ENCODE measurements around the gene MAP3K7.

MAP3K7 gene

DNA sequence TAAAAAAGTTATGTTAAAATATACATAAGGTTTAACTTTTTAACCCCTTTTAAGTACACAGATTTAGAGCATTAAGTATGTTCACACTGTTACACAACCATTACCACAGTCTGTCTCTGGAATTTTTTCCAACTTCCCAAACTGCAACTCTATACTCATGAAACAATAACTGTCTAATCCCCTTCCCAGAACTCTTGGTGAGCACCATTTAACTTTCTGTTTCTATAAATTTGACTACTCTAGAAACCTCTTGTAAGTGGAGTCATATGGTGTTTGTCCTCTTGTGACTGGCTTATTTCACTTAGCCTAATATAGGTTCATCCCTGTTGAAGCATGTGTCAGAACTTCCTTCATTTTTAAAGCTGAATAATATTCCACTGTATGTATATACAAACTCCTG is 98.1 kb downstream of the MAP3K7 start:
- TF ChIP-seq, protein P1, sequence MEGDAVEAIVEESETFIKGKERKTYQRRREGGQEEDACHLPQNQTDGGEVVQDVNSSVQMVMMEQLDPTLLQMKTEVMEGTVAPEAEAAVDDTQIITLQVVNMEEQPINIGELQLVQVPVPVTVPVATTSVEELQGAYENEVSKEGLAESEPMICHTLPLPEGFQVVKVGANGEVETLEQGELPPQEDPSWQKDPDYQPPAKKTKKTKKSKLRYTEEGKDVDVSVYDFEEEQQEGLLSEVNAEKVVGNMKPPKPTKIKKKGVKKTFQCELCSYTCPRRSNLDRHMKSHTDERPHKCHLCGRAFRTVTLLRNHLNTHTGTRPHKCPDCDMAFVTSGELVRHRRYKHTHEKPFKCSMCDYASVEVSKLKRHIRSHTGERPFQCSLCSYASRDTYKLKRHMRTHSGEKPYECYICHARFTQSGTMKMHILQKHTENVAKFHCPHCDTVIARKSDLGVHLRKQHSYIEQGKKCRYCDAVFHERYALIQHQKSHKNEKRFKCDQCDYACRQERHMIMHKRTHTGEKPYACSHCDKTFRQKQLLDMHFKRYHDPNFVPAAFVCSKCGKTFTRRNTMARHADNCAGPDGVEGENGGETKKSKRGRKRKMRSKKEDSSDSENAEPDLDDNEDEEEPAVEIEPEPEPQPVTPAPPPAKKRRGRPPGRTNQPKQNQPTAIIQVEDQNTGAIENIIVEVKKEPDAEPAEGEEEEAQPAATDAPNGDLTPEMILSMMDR (IDR thresholded peaks at IDR 0.05; ENCODE audit: insufficient read depth, low read depth, low read length, missing control alignments) = no peak
- no peak for DNase-seq (ENCODE audit: low read depth)
- H3K4me3 ChIP-seq (ENCODE audit: low read depth, low read length) = no peak overlapping the region

- TF ChIP-seq, protein P1 (IDR thresholded peaks at IDR 0.05; ENCODE audit: insufficient read depth, low read depth, low read length, missing control alignments) = no peak
- DNase-seq (ENCODE audit: low read depth) = no peak
- H3K4me3 ChIP-seq (ENCODE audit: low read depth, low read length) = no peak overlapping the region
These were observed 101.1 kb downstream of the MAP3K7 start for GRCh38 chr6:90485635-90486277.

- TF ChIP-seq, protein P1 (IDR thresholded peaks at IDR 0.05; ENCODE audit: insufficient read depth, low read depth, low read length, missing control alignments) = no peak
- DNase-seq (ENCODE audit: low read depth) = no peak
- H3K4me3 ChIP-seq (ENCODE audit: low read depth, low read length) = no peak overlapping the region
These were observed 102.0 kb downstream of the MAP3K7 start for GRCh38 chr6:90484903-90485302.

- H3K4me3 ChIP-seq (ENCODE audit: low read depth, low read length) = no peak overlapping the region
- TF ChIP-seq, protein P1 (IDR thresholded peaks at IDR 0.05; ENCODE audit: insufficient read depth, low read depth, low read length, missing control alignments) = no peak
- DNase-seq (ENCODE audit: low read depth) = no peak
These were observed 102.5 kb downstream of the MAP3K7 start for GRCh38 chr6:90484385-90484784.

- H3K4me3 ChIP-seq (ENCODE audit: low read depth, low read length) = no peak overlapping the region
- DNase-seq (ENCODE audit: low read depth) = no peak
- TF ChIP-seq, protein P1 (IDR thresholded peaks at IDR 0.05; ENCODE audit: insufficient read depth, low read depth, low read length, missing control alignments) = no peak
These were observed 102.9 kb downstream of the MAP3K7 start for GRCh38 chr6:90483956-90484355.

GRCh38 chr6:90483116-90483839 is 103.6 kb downstream of the MAP3K7 start:
- no peak overlapping the region for H3K4me3 ChIP-seq (ENCODE audit: low read depth, low read length)
- TF ChIP-seq, protein P1 (IDR thresholded peaks at IDR 0.05; ENCODE audit: insufficient read depth, low read depth, low read length, missing control alignments) = no peak
- no peak for DNase-seq (ENCODE audit: low read depth)

Data from GM12865 (cell line).